Caco-2 (cell line): ENCODE measurements around the gene LIMCH1. TPM values are rescaled to one million over a fixed set of nuclear protein-coding genes. Genes with fewer than 3 reads are reported as not detected.

Experiments
- BruUV-seq: library from RNA; stranded (reverse); fragments of 400-500 nt; replicated peaks from 2 replicates; lab custom pipeline; 2021; lab: Mats Ljungman, UMichigan
- CTCF ChIA-PET: fragments of 300-600 bp; sonication (Branson Sonifier 250); formaldehyde crosslinking; loops from one replicate; lab custom pipeline; 2022; ENCODE audit warnings: antibody characterized with exemption; lab: Charles Lee
- POLR2A ChIA-PET: fragments of 300-600 bp; sonication (Branson Sonifier 250); formaldehyde crosslinking; loops from one replicate; lab custom pipeline; 2022; ENCODE audit warnings: antibody characterized with exemption; lab: Charles Lee
- DNase-seq, 2 experiments: peaks; one replicate each; pipeline versions ENCODE4 v3.0.0 to v3.0.0-alpha.2; 2020 to 2022
- H3K27me3 ChIP-seq: replicated peaks from 2 replicates; pipeline ENCODE4 v1.6.0; 2011; ENCODE audit warnings: low read length; ENCODE audit not compliant: control insufficient read depth, insufficient read depth
- H3K36me3 ChIP-seq: 2 replicates; pipeline ENCODE4 v1.5.1; 2011; ENCODE audit warnings: low read length; ENCODE audit not compliant: control insufficient read depth, insufficient read depth
- H3K4me1 ChIP-seq: fragments of 250-450 bp; sonication (Bioruptor Pico); 2 replicates; pipeline ENCODE4 v1.5.1; 2020; ENCODE audit warnings: mild to moderate bottlenecking
- H3K4me3 ChIP-seq: 2 replicates; pipeline ENCODE4 v1.5.1; 2011; ENCODE audit warnings: low read depth, mild to moderate bottlenecking, control low read depth, low read length
- H3K9me3 ChIP-seq: fragments of 250-450 bp; sonication (Bioruptor Pico); 2 replicates; pipeline ENCODE4 v1.5.1; 2020; ENCODE audit warnings: mild to moderate bottlenecking, moderate library complexity
- H3K27ac Mint-ChIP-seq: one replicate; pipeline ENCODE4 v1.8.0; 2022; ENCODE audit warnings: mixed read lengths; ENCODE audit not compliant: unreplicated experiment
- H3K27me3 Mint-ChIP-seq: one replicate; pipeline ENCODE4 v1.8.0; 2022; ENCODE audit warnings: mixed read lengths; ENCODE audit not compliant: insufficient read depth, unreplicated experiment
- H3K36me3 Mint-ChIP-seq: one replicate; pipeline ENCODE4 v1.8.0; 2022; ENCODE audit warnings: mild to moderate bottlenecking, mixed read lengths; ENCODE audit not compliant: insufficient read depth, unreplicated experiment
- H3K4me1 Mint-ChIP-seq: one replicate; pipeline ENCODE4 v1.8.0; 2022; ENCODE audit warnings: low read depth, mixed read lengths; ENCODE audit not compliant: unreplicated experiment
- H3K4me3 Mint-ChIP-seq: one replicate; pipeline ENCODE4 v1.8.0; 2022; ENCODE audit warnings: mild to moderate bottlenecking, moderate library complexity, mixed read lengths; ENCODE audit not compliant: unreplicated experiment
- H3K9me3 Mint-ChIP-seq: one replicate; pipeline ENCODE4 v1.8.0; 2022; ENCODE audit warnings: mixed read lengths; ENCODE audit not compliant: unreplicated experiment
- intact Hi-C: fragments of 100-400 bp; cut with micrococcal nuclease; formaldehyde crosslinking; loops from one replicate; pipeline ENCODE4 v1.10.0; 2022; ENCODE audit not compliant: unreplicated experiment
- total RNA-seq: library from RNA; stranded (reverse); gene quantifications from 2 replicates; pipeline ENCODE4 v1.2.3, GENCODE V29; 2022
- TF ChIP-seq, protein P1 (sequence below), 2 experiments: fragments of 200-600 bp in 1 of 2; IDR thresholded peaks; 1 replicate in 1 of 2; 2 replicates in 1 of 2; pipeline versions ENCODE4 v1.5.1 to v1.8.0; 2011 to 2022; ENCODE audit warnings: antibody characterized with exemption in 1 of 2, control low read depth in 1 of 2, inconsistent platforms in 1 of 2, low read depth in 1 of 2, low read length in 1 of 2, mild to moderate bottlenecking in 1 of 2, moderate library complexity in 1 of 2; ENCODE audit not compliant: insufficient read depth in 1 of 2, severe bottlenecking in 1 of 2, unreplicated experiment in 1 of 2

Gene LIMCH1
- total RNA-seq, 1 experiment from 2014 or later = 8.4 TPM

DNA sequence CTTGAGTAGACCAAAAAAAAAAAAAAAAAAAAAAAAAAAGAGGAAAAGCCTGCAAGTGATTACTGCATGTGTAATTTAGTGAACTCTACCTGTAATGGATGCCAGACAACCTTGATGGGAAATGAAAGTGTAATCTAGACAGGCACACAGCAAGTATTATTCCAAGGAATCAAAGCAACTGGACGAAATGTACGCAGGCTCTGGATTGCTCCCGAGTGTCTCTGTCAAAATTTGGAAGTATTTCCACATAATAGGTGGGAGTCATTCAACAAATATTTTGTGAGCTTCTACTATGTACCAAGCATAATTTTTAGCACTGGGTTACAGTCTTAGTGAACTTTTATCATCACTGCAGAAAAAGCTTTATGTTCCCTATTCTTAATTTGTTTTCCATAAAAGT lies 64.2 kb downstream of the LIMCH1 start:
- no peaks in the 10 kb centered on the region for H3K27me3 Mint-ChIP-seq
- no peak overlapping the region for H3K27ac Mint-ChIP-seq
- no peaks in the 10 kb centered on the region for H3K9me3 Mint-ChIP-seq
- intact Hi-C loops = no loop called here
- H3K9me3 ChIP-seq = no peaks in the 10 kb centered on the region
- BruUV-seq = no TSS peak
- peaks cover 10% of the 10 kb centered on the region for H3K4me1 Mint-ChIP-seq
- peaks cover 18% of the 10 kb centered on the region for H3K4me1 ChIP-seq
- H3K36me3 ChIP-seq = no peaks in the 10 kb centered on the region
- CTCF ChIA-PET = no interaction called here
- no peak overlapping the region for H3K4me3 Mint-ChIP-seq
- H3K27me3 ChIP-seq = no peaks in the 10 kb centered on the region
- POLR2A ChIA-PET = no interaction called here
- TF ChIP-seq, protein P1, sequence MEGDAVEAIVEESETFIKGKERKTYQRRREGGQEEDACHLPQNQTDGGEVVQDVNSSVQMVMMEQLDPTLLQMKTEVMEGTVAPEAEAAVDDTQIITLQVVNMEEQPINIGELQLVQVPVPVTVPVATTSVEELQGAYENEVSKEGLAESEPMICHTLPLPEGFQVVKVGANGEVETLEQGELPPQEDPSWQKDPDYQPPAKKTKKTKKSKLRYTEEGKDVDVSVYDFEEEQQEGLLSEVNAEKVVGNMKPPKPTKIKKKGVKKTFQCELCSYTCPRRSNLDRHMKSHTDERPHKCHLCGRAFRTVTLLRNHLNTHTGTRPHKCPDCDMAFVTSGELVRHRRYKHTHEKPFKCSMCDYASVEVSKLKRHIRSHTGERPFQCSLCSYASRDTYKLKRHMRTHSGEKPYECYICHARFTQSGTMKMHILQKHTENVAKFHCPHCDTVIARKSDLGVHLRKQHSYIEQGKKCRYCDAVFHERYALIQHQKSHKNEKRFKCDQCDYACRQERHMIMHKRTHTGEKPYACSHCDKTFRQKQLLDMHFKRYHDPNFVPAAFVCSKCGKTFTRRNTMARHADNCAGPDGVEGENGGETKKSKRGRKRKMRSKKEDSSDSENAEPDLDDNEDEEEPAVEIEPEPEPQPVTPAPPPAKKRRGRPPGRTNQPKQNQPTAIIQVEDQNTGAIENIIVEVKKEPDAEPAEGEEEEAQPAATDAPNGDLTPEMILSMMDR (IDR thresholded peaks at IDR 0.05; ENCODE audit: insufficient read depth in 1 of 2, low read depth in 1 of 2, low read length in 1 of 2, severe bottlenecking in 1 of 2, unreplicated experiment in 1 of 2) = no peak
- H3K36me3 Mint-ChIP-seq = no peaks in the 10 kb centered on the region
- H3K4me3 ChIP-seq = no peak overlapping the region
- no peak for DNase-seq

DNA sequence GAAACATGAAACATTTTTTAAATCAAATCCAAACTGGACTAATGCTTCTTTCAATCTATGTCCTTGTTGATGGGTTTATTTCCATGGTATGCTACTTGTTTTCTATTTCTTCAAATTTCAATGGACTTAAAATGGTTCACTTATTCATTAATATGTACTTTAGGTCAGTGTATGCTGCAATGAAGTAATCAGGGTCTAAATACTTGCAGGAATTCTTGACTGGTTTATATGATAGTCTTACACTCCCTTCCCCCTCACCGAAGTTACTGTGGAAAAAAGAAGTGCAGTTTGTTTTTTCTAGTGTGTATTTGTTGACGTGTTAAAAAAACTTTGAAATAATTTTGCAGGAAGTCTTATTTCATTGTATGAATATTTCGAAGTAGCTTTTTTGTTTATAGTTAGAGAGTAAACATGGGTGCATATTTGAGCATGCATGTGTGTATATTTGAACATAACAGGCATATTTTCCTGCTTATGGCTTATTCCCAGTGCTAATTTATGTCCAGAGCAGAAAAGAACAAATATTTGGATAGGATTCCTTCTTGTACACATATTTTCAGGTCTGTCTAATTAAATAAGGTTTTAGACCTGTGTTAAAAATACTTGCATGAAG lies 65.0 kb downstream of the LIMCH1 start:
- Histone ChIP-seq H3K36me3 (no peaks in the 10 kb centered on the region), H3K27me3 (no peaks in the 10 kb centered on the region), H3K9me3 (no peaks in the 10 kb centered on the region), H3K4me3 (no peak overlapping the region), H3K4me1 (peaks cover 18% of the 10 kb centered on the region)
- BruUV-seq = no TSS peak
- ChIA-PET POLR2A (no interaction called here), CTCF (no interaction called here)
- no peak for DNase-seq
- no peaks in the 10 kb centered on the region for H3K9me3 Mint-ChIP-seq
- TF ChIP-seq, protein P1 (IDR thresholded peaks at IDR 0.05; ENCODE audit: insufficient read depth in 1 of 2, low read depth in 1 of 2, low read length in 1 of 2, severe bottlenecking in 1 of 2, unreplicated experiment in 1 of 2) = no peak
- intact Hi-C loops = no loop called here
- H3K36me3 Mint-ChIP-seq = no peaks in the 10 kb centered on the region
- H3K27ac Mint-ChIP-seq = no peak overlapping the region
- H3K4me3 Mint-ChIP-seq = no peak overlapping the region
- peaks cover 10% of the 10 kb centered on the region for H3K4me1 Mint-ChIP-seq
- no peaks in the 10 kb centered on the region for H3K27me3 Mint-ChIP-seq

DNA sequence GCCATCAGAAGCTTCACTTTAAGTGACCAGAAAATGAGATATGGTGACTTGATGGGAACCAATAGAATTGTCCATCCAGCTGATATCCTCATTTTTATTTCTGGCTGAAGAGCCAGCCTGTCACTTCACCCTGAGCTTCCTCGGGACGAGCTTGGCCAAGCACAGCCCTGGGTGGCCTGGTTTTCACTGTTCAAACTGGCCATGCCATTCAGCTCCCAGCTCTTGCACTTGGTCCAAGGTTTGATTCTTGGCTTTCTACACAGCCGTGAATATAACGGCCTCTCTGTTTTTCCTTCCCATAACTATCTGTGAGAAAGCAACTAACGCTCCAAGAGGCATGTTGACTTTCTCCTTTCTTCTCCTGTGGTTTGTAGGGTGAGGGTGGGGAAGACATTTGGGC lies 71.9 kb downstream of the LIMCH1 start:
- intact Hi-C loops = no loop called here
- Mint-ChIP-seq H3K27me3 (no peaks in the 10 kb centered on the region), H3K4me3 (no peak overlapping the region), H3K27ac (no peak overlapping the region), H3K9me3 (no peaks in the 10 kb centered on the region), H3K36me3 (no peaks in the 10 kb centered on the region), H3K4me1 (peaks cover 12% of the 10 kb centered on the region)
- POLR2A ChIA-PET = no interaction called here
- Histone ChIP-seq H3K9me3 (no peaks in the 10 kb centered on the region), H3K4me3 (no peak overlapping the region), H3K4me1 (peaks cover 15% of the 10 kb centered on the region), H3K27me3 (no peaks in the 10 kb centered on the region), H3K36me3 (no peaks in the 10 kb centered on the region)
- no peak for DNase-seq
- BruUV-seq = no TSS peak
- CTCF ChIA-PET = interaction anchor here (0.6 kb wide), 1 partner anchor 34 kb away, joined by 7 read pairs; no protein-coding TSS in a partner anchor
- TF ChIP-seq, protein P1 (IDR thresholded peaks at IDR 0.05; ENCODE audit: insufficient read depth in 1 of 2, low read depth in 1 of 2, low read length in 1 of 2, severe bottlenecking in 1 of 2, unreplicated experiment in 1 of 2) = no peak
